T-helper 2 cell (primary cell): ENCODE results near the gene IL20.

Experiments
- DNase-seq, 5 experiments: peaks; one replicate each; pipeline versions ENCODE4 v3.0.0 to v3.0.0-alpha.2; 2012 to 2022
- total RNA-seq, 2 donors: gene quantifications; one replicate each; lab custom pipeline; 2026; lab: John Stamatoyannopoulos, UW

IL20 gene
- total RNA-seq = 0 reads per million in 2 donors

GRCh38 chr1:206864939-206865671 is at the start of gene IL20:
Gene IL20 (plus strand): TSS chr1:206865623. CDS start chr1:206865853, 230 bp downstream.
- DNase-seq = peak; percentile 57 to 78 (median 74)

GRCh38 chr1:206816390-206817287 is 48.8 kb upstream of the IL20 start:
- peak in 2 of 5 experiments; percentile 32 to 97 for DNase-seq

GRCh38 chr1:206821493-206821892 is 43.9 kb upstream of the IL20 start:
- no peak for DNase-seq

GRCh38 chr1:206823727-206824126 is 41.7 kb upstream of the IL20 start:
- DNase-seq = no peak

- DNase-seq = no peak
Measured at GRCh38 chr1:206824331-206824730, 41.1 kb upstream of the IL20 start.

GRCh38 chr1:206826394-206826793 is 39.0 kb upstream of the IL20 start:
- no peak for DNase-seq

- DNase-seq = no peak
Measured at GRCh38 chr1:206828061-206828460, 37.4 kb upstream of the IL20 start.

- peak in 1 of 5 experiments; percentile 3 for DNase-seq
Measured at GRCh38 chr1:206828765-206829164, 36.7 kb upstream of the IL20 start.

- peak in 2 of 5 experiments; percentile 41 to 49 for DNase-seq
Measured at GRCh38 chr1:206829282-206829681, 36.1 kb upstream of the IL20 start.

GRCh38 chr1:206829875-206830274 is 35.5 kb upstream of the IL20 start:
- DNase-seq = peak in 1 of 5 experiments; percentile 10

GRCh38 chr1:206831650-206832049 is 33.8 kb upstream of the IL20 start:
- peak in 1 of 5 experiments; percentile 12 for DNase-seq

- DNase-seq = no peak
Measured at GRCh38 chr1:206832352-206832880, 33.0 kb upstream of the IL20 start.

- DNase-seq = no peak
Measured at GRCh38 chr1:206833106-206833680, 32.2 kb upstream of the IL20 start.

GRCh38 chr1:206833801-206834200 is 31.6 kb upstream of the IL20 start:
- DNase-seq = no peak

- no peak for DNase-seq
Measured at GRCh38 chr1:206834217-206834616, 31.2 kb upstream of the IL20 start.

- DNase-seq = no peak
Measured at GRCh38 chr1:206834711-206835110, 30.7 kb upstream of the IL20 start.

GRCh38 chr1:206835186-206835585 is 30.2 kb upstream of the IL20 start:
- no peak for DNase-seq

- no peak for DNase-seq
Measured at GRCh38 chr1:206836111-206836510, 29.3 kb upstream of the IL20 start.

GRCh38 chr1:206839006-206839560 is 26.3 kb upstream of the IL20 start:
- no peak for DNase-seq

- DNase-seq = no peak
Measured at GRCh38 chr1:206839857-206840256, 25.6 kb upstream of the IL20 start.

- no peak for DNase-seq
Measured at GRCh38 chr1:206841609-206842323, 23.7 kb upstream of the IL20 start.

- no peak for DNase-seq
Measured at GRCh38 chr1:206842854-206843253, 22.6 kb upstream of the IL20 start.
